ENCODE data around the gene FOXP1. TPM values are rescaled to one million over a fixed set of nuclear protein-coding genes. Genes with fewer than 3 reads are reported as not detected.

The FOXP1 gene
- total RNA-seq, 1 experiment from 2014 or later = 2.9 TPM

DNA sequence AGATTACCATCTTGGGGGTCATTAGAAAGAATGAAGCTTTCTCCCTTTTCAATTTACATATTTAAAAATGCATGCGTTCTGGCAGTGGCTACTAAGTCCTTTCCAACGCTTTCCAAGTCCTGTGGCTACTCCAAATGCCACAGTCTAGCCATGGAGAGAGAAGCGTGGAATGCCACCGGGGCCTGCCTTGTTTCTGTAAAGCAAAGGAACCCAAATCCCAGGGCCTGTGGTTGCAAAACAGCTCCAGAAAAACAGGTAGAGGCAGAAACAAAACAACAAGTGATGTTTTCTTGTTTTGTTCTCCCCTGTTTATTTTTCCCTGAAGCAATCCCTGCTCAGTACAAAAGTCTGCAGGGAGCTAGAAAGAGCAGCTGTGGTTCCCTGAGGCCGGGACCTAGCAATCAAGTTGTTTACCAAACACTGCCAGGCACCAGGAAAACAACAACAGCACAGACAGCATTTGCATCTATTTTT is 85.5 kb downstream of the FOXP1 start:
- CTCF ChIA-PET = no interaction called here
- no peak for ATAC-seq
- no peak overlapping the region for H3K27ac ChIP-seq (ENCODE audit: low read length)

DNA sequence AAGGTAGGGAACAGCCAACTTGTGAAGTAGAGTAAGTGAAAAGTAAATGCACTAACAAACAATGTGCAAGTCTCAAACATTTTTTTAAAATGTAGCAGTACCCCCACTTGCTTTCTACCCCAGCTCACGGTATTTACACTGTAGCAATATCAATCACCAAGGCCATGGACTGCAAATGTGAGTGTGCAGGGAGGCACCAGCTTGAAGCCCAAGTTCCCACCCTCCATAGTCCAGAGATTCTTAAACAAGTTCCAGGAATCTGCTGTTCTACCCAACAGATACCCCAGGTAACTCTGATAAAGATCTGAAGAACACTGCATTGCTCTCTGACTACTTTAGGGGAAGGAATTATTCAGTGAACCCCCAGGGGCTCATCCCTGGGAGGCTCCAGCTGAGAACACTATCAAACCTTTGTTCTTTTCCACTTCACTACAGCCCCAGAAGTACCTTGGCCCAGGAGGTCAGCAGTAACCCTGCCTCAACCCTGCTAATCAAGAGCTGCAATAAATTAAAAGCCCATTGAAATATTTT is 86.1 kb downstream of the FOXP1 start:
- ChIA-PET POLR2A (no interaction called here), CTCF (no interaction called here)
- no peak overlapping the region for H3K27ac ChIP-seq (ENCODE audit: low read length)
- BruUV-seq (replicated peaks) = no TSS peak
- no peak overlapping the region for H3K4me3 ChIP-seq (ENCODE audit: low read depth in 2 of 2, low read length in 2 of 2)
- no peaks in the 10 kb centered on the region for H3K4me1 ChIP-seq (ENCODE audit: control insufficient read depth, insufficient read depth, low read length)
- in situ Hi-C loops (cut with HindIII; ENCODE audit: low pct_unique_long_range_greater_than_20kb, low sequenced_read_pairs) = no loop called here
- TF ChIP-seq POLR2AphosphoS5 (IDR thresholded peaks at IDR 0.05; ENCODE audit: low read depth, low read length) = no peak
- TF ChIP-seq SIN3A (IDR thresholded peaks at IDR 0.05; ENCODE audit: borderline replicate concordance, insufficient read depth, low read depth, low read length) = no peak
- TF ChIP-seq, protein P1, sequence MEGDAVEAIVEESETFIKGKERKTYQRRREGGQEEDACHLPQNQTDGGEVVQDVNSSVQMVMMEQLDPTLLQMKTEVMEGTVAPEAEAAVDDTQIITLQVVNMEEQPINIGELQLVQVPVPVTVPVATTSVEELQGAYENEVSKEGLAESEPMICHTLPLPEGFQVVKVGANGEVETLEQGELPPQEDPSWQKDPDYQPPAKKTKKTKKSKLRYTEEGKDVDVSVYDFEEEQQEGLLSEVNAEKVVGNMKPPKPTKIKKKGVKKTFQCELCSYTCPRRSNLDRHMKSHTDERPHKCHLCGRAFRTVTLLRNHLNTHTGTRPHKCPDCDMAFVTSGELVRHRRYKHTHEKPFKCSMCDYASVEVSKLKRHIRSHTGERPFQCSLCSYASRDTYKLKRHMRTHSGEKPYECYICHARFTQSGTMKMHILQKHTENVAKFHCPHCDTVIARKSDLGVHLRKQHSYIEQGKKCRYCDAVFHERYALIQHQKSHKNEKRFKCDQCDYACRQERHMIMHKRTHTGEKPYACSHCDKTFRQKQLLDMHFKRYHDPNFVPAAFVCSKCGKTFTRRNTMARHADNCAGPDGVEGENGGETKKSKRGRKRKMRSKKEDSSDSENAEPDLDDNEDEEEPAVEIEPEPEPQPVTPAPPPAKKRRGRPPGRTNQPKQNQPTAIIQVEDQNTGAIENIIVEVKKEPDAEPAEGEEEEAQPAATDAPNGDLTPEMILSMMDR (IDR thresholded peaks at IDR 0.05) = no peak
- TF ChIP-seq, protein P2, sequence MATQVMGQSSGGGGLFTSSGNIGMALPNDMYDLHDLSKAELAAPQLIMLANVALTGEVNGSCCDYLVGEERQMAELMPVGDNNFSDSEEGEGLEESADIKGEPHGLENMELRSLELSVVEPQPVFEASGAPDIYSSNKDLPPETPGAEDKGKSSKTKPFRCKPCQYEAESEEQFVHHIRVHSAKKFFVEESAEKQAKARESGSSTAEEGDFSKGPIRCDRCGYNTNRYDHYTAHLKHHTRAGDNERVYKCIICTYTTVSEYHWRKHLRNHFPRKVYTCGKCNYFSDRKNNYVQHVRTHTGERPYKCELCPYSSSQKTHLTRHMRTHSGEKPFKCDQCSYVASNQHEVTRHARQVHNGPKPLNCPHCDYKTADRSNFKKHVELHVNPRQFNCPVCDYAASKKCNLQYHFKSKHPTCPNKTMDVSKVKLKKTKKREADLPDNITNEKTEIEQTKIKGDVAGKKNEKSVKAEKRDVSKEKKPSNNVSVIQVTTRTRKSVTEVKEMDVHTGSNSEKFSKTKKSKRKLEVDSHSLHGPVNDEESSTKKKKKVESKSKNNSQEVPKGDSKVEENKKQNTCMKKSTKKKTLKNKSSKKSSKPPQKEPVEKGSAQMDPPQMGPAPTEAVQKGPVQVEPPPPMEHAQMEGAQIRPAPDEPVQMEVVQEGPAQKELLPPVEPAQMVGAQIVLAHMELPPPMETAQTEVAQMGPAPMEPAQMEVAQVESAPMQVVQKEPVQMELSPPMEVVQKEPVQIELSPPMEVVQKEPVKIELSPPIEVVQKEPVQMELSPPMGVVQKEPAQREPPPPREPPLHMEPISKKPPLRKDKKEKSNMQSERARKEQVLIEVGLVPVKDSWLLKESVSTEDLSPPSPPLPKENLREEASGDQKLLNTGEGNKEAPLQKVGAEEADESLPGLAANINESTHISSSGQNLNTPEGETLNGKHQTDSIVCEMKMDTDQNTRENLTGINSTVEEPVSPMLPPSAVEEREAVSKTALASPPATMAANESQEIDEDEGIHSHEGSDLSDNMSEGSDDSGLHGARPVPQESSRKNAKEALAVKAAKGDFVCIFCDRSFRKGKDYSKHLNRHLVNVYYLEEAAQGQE (IDR thresholded peaks at IDR 0.05; ENCODE audit: insufficient read depth in 1 of 2, low read depth in 2 of 2, low read length in 1 of 2) = no peak
- no peak for TF ChIP-seq TCF7L2 (IDR thresholded peaks at IDR 0.05; ENCODE audit: low read depth, low read length)
- no peaks in the 10 kb centered on the region for H3K9me3 ChIP-seq (ENCODE audit: control insufficient read depth, insufficient read depth, low read depth, low read length)
- ATAC-seq = no peak
- H3K27me3 ChIP-seq (ENCODE audit: control insufficient read depth, insufficient read depth, low read length) = no peaks in the 10 kb centered on the region
- intact Hi-C loops (cut with micrococcal nuclease; ENCODE audit: unreplicated experiment) = no loop called here
- no peak for DNase-seq (ENCODE audit: low read depth, low spot score)
- H3K36me3 ChIP-seq (ENCODE audit: control insufficient read depth, insufficient read depth, low read length) = no peaks in the 10 kb centered on the region

More for the DNA sequence above, 85.5 kb downstream of the FOXP1 start:
- TF ChIP-seq SIN3A (IDR thresholded peaks at IDR 0.05; ENCODE audit: borderline replicate concordance, insufficient read depth, low read depth, low read length) (no peak), TCF7L2 (IDR thresholded peaks at IDR 0.05; ENCODE audit: low read depth, low read length) (no peak), POLR2AphosphoS5 (IDR thresholded peaks at IDR 0.05; ENCODE audit: low read depth, low read length) (no peak)
- TF ChIP-seq, protein P2 (IDR thresholded peaks at IDR 0.05; ENCODE audit: insufficient read depth in 1 of 2, low read depth in 2 of 2, low read length in 1 of 2) = no peak
- TF ChIP-seq, protein P1 (IDR thresholded peaks at IDR 0.05) = no peak
- Histone ChIP-seq H3K4me3 (ENCODE audit: low read depth in 2 of 2, low read length in 2 of 2) (no peak overlapping the region), H3K4me1 (ENCODE audit: control insufficient read depth, insufficient read depth, low read length) (no peaks in the 10 kb centered on the region), H3K36me3 (ENCODE audit: control insufficient read depth, insufficient read depth, low read length) (no peaks in the 10 kb centered on the region), H3K9me3 (ENCODE audit: control insufficient read depth, insufficient read depth, low read depth, low read length) (no peaks in the 10 kb centered on the region), H3K27me3 (ENCODE audit: control insufficient read depth, insufficient read depth, low read length) (no peaks in the 10 kb centered on the region)
- no TSS peak for BruUV-seq (replicated peaks)
- DNase-seq (ENCODE audit: low read depth, low spot score) = no peak
- POLR2A ChIA-PET = no interaction called here
- intact Hi-C loops (cut with micrococcal nuclease; ENCODE audit: unreplicated experiment) = no loop called here
- in situ Hi-C loops (cut with HindIII; ENCODE audit: low pct_unique_long_range_greater_than_20kb, low sequenced_read_pairs) = no loop called here

Data from Panc1 (cell line).